Activated CD8-positive, alpha-beta memory T cell treated with anti-CD3 and anti-CD28 coated beads for 36 hours (primary cell): Measurements from ENCODE around the gene DIO3. TPM values are rescaled to one million over a fixed set of nuclear protein-coding genes. Genes with fewer than 3 reads are reported as not detected.

Experiments
- CTCF ChIA-PET: fragments of 350-600 bp; sonication (Branson Sonifier 250); formaldehyde crosslinking; loops from one replicate; lab custom pipeline; 2021; ENCODE audit warnings: antibody characterized with exemption; lab: Charles Lee
- POLR2A ChIA-PET: fragments of 350-600 bp; sonication (Branson Sonifier 250); formaldehyde crosslinking; loops from one replicate; lab custom pipeline; 2021; ENCODE audit warnings: antibody characterized with exemption; lab: Charles Lee
- total RNA-seq, 2 experiments: library from RNA; stranded (reverse); gene quantifications; one replicate each; pipeline ENCODE4 v1.2.3, GENCODE V29; 2021

The DIO3 gene
- total RNA-seq, 2 experiments from 2014 or later, result not detected

DNA sequence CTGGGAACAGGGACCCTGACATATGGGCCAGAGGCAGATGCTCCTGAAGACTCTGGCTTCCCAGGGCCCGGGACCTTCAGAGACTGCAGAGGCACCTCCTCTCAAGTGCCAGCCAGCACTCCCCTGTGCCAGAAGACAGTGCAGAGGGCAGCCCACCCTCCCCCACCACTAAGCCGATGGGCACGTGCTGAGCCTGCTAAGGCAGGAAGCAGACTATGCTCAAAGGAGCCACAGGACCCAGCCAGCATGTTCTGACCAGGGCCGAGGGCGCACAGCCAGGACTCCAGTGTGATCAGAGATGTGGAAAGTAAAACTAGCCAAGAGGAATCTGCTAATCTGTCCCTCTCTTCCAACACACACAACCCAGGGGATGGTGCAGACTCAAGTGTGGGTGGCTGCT, 29.8 kb downstream of the DIO3 start:
- ChIA-PET CTCF (no interaction called here), POLR2A (no interaction called here)

DNA sequence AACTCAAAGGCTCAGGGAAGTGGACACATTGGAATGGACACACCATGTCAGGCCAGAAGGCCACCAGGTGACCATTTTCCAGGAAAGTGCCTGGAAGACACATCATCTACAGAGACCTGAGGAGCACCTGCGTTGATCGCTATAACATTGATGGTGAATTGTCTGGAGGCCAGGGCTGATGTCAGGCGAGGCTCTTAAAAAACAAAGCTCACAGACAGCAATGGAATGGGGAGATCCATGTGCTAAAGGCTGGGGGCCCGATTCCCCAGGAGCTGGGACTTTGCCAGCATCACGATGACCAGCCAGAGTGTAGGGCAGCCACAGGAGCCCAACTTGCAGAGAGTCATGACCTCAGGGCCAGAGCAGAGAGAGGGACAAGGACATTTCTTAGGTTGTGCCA, 30.3 kb downstream of the DIO3 start:
- POLR2A ChIA-PET, result no interaction called here
- CTCF ChIA-PET, result no interaction called here

DNA sequence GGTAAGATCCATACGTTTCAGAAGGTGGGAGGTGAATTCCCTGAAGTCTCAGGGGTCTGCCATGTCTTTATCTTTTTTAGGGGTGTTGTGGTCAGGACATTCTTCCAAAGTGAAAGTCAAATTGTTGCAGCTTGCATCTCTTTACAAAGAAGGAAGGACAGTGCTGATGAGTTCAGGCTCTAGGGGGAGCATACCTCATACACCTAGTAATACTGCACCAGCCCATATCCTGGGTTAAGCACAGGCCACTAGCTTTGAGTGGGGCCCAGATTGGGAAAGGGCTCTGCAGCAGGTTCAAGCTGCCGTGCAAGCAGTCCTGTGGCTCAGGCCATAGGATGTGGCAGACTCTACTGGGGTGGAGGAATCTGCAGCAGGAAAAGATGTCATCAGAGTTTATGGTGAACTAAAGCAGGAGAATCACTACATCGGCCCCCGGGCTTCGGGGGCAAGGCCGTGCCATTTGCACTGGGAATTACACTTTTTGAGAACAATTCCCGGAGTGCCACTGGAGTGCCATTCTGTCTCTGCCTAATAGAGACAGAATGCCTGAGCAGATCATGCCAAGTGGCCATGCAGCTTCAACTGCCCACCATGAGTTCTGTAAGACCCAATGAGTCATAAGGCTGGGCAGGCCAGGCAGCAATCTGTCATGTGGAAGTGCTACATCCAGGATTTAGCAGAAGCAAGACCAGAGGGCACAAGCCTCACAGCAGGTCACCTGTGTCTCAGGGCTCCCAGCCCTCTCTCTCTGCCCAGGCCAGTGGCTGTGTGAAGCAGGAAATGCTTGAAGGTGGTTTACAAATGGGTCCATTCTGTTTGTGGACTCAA, 32.3 kb downstream of the DIO3 start:
- CTCF ChIA-PET, result no interaction called here
- POLR2A ChIA-PET, result no interaction called here

DNA sequence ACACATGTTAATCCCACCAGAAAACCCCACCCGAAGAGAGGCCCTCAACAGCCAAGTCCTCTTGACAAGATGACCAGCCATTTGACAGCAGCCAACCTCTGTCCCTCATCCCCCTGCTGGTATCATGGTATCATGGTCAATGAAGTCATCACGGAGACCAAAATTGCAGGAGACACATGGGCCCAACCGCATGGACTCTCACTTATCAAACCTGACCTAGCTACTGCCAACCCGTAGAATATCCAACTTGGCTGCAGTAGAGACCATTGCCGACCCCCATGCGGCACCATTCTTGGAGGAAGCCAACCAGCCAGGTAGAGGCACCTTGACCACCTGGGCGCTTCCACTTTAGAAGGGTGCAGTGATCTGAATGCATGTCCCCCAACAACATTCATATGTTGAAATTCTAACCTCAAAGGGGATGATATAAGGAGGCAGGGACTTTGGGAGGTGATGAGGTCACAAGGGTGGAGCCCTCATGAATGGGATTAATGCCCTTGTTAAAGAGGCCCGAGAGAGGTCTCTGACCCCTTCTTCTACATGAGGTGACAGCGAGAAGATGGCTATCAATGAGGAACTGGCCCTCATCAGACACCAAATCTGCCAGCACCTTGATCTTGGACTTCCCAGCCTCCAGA, 33.3 kb downstream of the DIO3 start:
- POLR2A ChIA-PET, result no interaction called here
- CTCF ChIA-PET, result no interaction called here

DNA sequence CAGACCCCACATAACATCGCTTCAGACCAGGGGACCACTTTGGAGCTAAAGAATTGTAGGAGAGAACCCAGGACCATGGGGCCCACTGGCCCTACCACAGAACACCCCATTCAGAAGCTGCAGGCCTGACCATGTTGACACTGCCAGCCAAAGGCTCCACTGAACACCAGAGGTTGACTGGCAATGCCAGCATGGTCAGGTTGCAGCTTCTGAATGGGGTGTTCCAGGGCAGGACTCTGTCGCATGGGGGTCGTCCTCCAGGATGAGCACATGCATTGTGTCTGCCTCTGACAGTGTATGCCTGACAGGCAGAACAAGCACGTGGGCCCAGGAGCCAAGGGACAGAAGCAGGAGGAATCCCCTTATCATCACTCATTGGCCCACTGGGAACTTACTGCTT, 34.1 kb downstream of the DIO3 start:
- CTCF ChIA-PET, result no interaction called here
- POLR2A ChIA-PET, result no interaction called here

DNA sequence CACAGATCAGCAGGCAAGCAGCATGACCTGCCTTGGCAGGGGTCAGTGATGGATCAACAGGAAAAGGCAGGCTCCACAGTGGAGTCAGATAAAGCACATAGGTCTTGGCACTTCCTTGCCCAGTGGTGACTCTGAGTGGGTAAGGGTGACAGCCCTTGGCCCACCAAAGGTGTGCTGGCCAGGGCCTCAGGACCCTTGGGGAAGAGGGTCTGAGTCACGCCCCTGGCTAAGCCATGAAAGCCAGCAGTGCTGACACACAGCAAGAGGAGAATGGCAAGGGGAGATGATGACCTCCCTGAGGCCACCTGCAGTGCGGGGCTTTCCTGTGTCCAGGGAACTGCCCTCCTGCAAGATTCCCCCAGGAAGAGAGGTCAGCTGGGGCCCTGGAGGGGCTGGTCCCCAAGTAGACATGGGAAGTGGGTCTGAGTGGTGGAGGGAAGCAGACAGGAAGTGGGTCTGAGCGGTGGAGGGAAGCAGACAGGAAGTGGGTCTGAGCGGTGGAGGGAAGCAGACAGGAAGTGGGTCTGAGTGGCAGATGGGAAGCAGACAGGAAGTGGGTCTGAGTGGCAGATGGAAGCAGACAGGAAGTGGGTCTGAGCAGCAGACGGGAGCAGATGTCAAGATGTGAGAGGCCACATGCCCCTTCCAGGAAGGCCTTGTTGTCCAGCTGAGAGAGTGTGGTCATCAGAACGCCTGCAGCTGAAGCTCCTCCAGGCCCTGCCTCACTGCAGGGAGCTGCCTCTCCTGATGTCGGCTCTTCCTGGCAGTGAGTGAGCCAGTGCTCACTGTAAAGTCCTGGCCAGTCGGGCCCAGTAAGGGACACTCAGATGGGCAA, 34.8 kb downstream of the DIO3 start:
- ChIA-PET CTCF (no interaction called here), POLR2A (no interaction called here)

DNA sequence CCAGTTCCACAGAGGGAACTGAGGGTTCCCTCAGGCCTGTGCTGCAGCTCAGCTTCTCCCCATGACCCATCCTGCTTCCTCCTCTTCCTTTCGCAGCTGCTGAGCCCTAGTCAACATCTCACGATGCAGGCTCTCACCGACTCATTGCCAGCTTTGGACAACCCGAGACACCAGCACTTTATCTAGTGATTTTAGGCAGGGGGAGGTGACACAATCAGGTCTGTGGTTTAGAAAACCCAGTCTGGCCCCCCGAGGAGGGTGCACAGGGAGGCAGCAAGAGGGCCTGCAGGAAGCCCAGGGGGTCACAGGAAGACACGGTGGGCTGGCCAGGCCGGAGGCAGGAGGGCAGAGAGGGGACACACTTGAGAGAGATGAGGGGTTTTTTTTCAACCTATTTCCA, 35.4 kb downstream of the DIO3 start:
- POLR2A ChIA-PET, result no interaction called here
- CTCF ChIA-PET, result no interaction called here

DNA sequence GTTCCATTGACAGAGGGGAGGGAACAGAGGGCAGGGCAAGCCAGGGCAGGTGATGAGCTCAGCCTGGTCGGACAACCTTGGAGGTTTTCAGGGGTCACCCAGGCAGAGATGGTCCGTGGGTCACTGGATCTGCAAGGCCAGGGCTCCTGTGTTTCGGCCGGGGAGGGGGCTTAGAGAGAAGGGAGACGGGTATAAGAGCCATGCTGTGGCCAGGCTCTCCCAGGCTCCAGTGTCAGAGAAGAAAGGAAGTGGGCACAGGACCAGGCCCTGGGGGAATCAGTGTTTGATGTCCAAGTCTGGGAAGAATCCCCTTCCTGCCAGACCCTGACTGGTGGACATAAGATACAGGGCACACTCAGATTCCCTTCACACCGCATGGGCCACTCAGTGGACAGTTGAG, 36.9 kb downstream of the DIO3 start:
- CTCF ChIA-PET, result no interaction called here

DNA sequence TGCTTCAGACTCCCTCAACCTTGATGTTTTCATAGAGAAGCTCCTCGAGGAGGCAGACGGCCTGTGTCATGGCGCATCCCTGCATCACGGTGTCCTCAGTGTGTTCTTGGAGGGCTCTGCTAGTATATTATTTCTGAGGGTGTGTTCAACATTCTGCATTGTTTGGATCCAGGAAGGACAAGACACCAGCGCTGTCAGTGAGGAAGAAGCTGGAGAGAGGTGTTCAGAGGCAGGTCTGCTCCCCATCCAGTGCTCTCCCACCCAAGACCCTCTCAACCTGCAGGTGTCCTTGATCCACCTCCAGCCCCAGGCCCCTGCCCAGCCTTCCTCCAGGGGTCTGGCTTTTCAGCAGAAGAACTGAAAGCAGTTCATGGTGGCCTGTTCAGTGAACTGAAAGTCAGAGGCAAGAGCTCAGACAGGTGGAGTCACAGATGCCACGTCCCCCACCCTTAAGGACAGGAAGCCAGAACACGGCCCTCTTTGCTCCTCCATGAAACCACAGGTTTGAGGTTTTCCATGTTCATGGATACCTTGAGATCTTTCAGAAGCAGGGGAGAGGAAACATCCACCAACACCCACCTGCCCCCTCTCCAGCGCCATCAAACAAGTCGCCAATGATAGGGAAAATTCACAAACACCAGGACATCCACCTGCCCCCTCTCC, 37.4 kb downstream of the DIO3 start:
- ChIA-PET CTCF (no interaction called here), POLR2A (interaction anchor here (0.5 kb wide), 1 partner anchor 33 kb away, joined by 3 read pairs; no protein-coding TSS in a partner anchor)

More for the DNA sequence above, 36.9 kb downstream of the DIO3 start:
- POLR2A ChIA-PET, result interaction anchor here (0.5 kb wide), 1 partner anchor 33 kb away, joined by 3 read pairs; no protein-coding TSS in a partner anchor

DNA sequence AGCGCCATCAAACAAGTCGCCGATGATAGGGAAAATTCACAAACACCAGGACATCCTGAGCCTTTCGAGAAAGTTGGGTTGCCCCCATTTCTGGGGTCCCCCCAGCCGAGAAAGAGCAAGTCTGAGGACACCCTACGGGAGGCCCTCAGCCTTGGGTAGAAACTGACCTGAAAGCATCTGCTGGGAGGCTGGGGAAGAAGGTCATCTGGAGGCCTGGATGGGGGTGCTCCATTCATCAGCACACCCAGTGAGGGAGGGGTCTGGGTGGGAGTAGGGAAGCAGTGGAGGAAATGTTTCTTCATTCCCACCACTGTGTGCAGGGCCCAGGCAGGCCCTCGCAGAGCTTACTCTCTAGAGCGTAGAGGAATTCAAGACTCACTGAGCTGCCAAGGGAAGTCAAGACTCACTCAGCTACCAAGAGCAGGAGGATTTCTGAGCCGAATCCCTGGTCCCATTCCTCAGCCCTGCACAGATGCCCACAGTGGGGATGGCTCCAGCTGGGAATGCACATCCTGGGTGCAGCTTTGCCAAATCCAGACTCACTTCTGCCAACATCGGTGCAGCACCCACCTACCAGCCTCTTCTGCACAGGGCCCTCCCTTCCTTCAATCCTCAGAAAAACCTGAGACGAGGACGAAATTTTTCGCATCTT, 38.1 kb downstream of the DIO3 start:
- ChIA-PET CTCF (no interaction called here), POLR2A (no interaction called here)

DNA sequence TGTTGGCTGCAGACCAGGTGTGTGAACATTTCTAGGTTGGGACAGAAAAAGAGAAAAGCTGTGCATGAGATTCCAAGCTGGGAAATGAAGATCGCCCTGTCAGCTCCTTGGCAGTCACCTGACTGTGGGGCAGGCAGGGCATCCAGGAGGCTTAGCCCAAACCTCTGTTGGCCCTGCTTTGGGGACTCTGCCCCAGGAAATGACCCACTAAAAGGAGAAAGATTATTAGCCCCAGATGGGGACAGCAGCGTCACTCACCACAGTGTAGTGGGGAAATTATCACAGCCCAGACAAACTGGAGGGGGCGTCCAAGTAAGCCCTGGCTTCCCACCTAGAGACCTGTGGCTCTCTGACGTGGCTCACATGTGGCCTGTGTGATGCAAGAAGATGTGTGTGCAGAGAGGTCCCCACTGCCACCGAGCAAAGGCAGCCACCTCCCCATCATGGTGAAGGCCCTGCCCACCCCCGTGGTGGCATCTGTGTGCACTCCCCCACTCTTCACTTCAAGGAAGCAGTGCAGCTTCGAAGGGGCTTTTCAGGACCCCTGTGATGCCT, 39.1 kb downstream of the DIO3 start:
- ChIA-PET CTCF (no interaction called here), POLR2A (no interaction called here)

DNA sequence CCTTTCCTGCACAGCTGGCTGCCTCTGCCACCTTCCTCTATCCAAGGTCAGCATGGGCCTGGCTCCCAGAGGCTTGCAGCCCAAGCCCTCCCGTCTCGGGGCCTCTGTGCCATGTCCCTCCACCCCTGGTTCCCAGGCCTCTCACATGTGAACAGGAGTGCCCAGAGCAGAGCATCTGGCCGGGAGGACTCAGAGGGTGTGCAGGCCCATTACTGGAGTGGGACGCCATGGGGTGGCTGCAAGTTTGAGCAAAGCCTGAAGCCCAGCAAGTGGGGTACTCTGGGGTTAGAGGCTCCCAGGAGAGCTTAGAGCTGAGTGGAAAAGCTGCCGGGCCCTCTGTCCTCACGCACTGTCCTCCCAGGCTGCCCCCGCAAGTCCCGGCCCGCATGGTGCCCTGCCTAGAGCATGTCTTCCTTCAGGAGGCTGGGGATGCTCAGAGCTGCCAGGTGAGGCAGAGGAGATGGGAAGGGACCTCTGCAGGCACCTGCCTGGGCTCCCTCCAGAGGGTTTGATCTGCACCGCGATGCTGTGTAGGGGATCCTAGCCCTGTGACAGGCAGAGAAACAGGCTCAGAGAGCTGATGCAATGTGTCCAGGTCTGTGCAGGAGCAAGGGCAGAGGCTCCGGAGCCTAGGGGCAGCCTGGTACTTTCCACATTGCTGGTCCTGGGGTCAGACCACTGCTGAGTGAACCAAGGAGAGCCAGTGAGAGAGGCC, 39.8 kb downstream of the DIO3 start:
- POLR2A ChIA-PET, result no interaction called here
- CTCF ChIA-PET, result no interaction called here

DNA sequence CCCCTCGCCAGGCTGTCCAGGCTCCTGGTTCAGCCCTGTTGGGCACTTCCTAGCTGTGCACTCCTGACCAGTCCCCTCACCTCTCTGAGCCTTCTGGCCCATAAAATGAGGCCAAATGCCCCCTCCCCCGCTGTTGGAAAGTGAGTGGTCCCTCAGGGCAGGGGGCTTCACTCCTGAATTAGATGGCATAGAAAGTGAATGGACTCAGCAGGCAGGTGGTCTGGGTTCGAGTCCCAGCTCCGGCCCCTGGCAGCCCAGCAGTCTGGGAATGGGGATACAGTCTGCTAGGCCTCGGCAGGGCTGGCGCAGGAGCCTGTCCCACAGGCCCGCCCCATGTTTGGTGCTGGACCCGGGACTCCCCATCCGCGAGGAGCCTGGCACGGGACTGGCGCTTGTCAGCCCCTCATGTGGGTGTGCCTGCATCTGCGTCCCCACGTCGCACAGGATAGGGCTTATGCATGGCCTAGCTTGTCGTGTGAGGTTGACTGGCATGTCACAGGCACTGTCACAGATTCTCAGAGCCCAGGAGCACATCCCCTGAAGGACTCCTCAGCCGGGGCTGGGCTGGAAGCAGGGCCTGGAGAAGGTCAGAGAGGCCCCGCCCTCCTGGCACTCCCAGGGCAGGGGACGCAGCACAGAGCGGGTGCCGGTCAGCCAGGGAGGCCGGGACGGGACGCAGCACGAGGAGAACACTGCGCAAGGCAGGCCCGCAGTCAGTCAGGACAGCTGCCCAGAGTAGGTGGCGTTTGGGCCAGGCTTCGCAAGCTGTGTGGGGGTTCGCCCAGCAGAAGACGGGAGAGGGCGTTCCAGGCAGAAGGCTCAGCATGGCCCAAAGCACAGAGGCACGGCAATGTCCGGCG, 40.5 kb downstream of the DIO3 start:
- CTCF ChIA-PET, result no interaction called here
- POLR2A ChIA-PET, result no interaction called here

DNA sequence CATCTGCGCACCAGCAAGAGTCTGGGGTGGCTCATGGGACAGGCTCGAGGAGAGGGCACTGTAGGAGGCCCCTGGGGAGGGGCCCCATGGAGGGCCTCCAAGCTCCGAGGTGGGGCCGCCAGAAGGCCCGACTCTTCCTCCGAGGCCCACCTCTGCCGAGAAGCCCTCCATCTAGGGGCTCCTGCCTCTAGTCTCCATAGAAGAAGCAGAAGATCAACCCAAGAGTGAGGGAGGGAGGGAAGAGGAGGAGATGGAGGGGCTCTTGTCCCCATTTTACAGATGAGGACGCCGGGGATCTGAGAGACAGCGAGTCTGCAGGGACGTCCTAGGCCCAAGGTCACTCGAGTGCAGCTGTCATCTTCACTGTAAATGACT, 41.2 kb downstream of the DIO3 start:
- POLR2A ChIA-PET, result no interaction called here
- CTCF ChIA-PET, result no interaction called here

DNA sequence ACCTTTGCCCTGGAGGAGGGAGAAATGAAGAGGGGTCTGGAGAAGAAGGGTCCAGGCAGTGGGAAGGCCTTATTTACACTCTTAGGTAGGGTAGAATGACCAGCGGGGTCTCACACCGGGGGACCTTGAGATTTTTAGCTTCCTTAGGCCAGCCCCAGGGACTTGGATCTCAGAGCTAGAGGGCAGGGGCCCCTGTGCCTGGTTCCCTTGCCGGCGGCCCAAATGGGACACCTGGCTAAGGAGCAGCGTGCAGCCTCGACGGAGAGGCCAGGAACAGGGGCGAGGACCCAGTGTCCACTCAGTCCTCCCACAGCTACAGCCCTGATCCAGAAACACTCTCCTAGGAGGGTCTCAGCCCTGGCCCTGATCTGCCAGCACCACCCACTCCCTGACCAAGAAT, 41.8 kb downstream of the DIO3 start:
- POLR2A ChIA-PET, result no interaction called here
- CTCF ChIA-PET, result interaction anchor here (0.9 kb wide), 1 partner anchor 14 kb away, joined by 3 read pairs; no protein-coding TSS in a partner anchor

DNA sequence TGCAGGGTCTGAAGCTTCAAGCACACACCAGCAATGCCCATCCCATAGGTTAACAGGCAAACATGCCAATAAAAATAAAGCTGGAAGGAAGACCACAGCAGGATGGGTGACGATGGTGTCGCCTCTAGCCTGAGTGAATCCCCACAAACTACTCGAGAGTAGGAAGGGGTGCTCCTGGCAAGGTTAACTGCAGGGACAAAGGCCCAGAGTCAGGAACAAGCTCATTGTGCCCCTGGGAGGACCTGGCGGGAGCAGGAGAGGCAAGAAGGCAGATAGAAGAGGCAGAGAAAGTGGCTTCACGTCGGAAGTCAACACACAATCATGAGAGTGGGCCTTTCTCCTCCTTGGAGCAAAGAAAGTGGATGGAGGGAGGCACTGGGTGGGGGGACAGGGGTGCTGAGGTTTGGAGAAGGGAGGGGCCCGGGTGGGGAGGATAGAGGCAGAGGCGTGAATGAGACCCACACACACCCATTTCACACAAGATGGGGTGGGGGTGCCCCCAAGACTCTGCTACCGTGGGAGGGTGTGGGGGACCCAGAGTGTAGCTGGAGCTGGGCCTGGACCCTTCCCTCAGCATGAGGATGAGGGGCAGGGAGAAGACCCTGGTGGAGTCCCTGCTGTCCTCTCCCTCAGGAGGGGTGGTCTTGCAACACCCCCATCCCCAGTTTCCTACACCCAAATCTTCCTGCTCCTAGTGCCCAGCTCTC, 43.1 kb downstream of the DIO3 start:
- ChIA-PET CTCF (interaction anchor here (0.9 kb wide), 1 partner anchor 15 kb away, joined by 3 read pairs; no protein-coding TSS in a partner anchor), POLR2A (no interaction called here)
